Activated naive CD8-positive, alpha-beta T cell treated with anti-CD3 and anti-CD28 coated beads, Interleukin-2, amount 10 ng/mL, durations not matched to agents 7 days and 5 days (primary cell): ENCODE measurements around the gene FRMPD1. TPM values are rescaled to one million over a fixed set of nuclear protein-coding genes. Genes with fewer than 3 reads are reported as not detected.
"Not testable (repeated sequence)": the region's sequence is repeated elsewhere in the genome, so short reads cannot be mapped to it uniquely, and the experiment has no call there.

ENCODE experiments used
- ATAC-seq: fragments of 150-1000 bp; cut with Tn5 transposase; one replicate; pipeline ENCODE4 v1.10.0; 2021; ENCODE audit warnings: low read depth, moderate library complexity
- POLR2A ChIA-PET: fragments of 350-600 bp; sonication (Branson Sonifier 250); formaldehyde crosslinking; loops from one replicate; lab custom pipeline; 2021; ENCODE audit warnings: antibody characterized with exemption; lab: Charles Lee
- DNase-seq: peaks from one replicate; pipeline ENCODE4 v3.0.0; 2021
- H3K27ac Mint-ChIP-seq: one replicate; pipeline ENCODE4 v1.8.0; 2022; ENCODE audit warnings: mild to moderate bottlenecking, mixed read lengths
- H3K27me3 Mint-ChIP-seq: one replicate; pipeline ENCODE4 v1.8.0; 2022; ENCODE audit warnings: mild to moderate bottlenecking, moderate library complexity, mixed read lengths
- H3K36me3 Mint-ChIP-seq: one replicate; pipeline ENCODE4 v1.8.0; 2021; ENCODE audit warnings: mild to moderate bottlenecking, mixed read lengths
- H3K4me1 Mint-ChIP-seq: one replicate; pipeline ENCODE4 v1.8.0; 2021; ENCODE audit warnings: mixed read lengths
- H3K4me3 Mint-ChIP-seq: one replicate; pipeline ENCODE4 v1.8.0; 2022; ENCODE audit warnings: mild to moderate bottlenecking, moderate library complexity, mixed read lengths
- H3K9me3 Mint-ChIP-seq: one replicate; pipeline ENCODE4 v1.8.0; 2021; ENCODE audit warnings: mixed read lengths
- total RNA-seq, 2 experiments: library from RNA; stranded (reverse); gene quantifications; one replicate each; pipeline ENCODE4 v1.2.3, GENCODE V29; 2021

FRMPD1 gene
- total RNA-seq = not detected

- peaks cover 77% of the 10 kb centered on the region for H3K27me3 Mint-ChIP-seq
- peak within 1 kb of the TSS; percentile 68 for H3K4me3 Mint-ChIP-seq
- H3K4me1 Mint-ChIP-seq = peaks cover 6% of the 10 kb centered on the region
- POLR2A ChIA-PET = no interaction called here
- H3K9me3 Mint-ChIP-seq = no peaks in the 10 kb centered on the region
- ATAC-seq (peak; percentile 94), DNase-seq (peak; percentile 76)
- no peaks in the 10 kb centered on the region for H3K36me3 Mint-ChIP-seq
- H3K27ac Mint-ChIP-seq = no peak within 1 kb of the TSS
Observed at GRCh38 chr9:37650873-37651768, at the start of gene FRMPD1. Gene FRMPD1, plus strand, starts transcription at chr9:37650954. Its CDS starts 41,688 bp downstream, at chr9:37692642.

GRCh38 chr9:37602061-37602460, 48.7 kb upstream of the FRMPD1 start:
- peaks cover 37% of the 10 kb centered on the region for H3K27me3 Mint-ChIP-seq
- H3K4me1 Mint-ChIP-seq, H3K27ac Mint-ChIP-seq, H3K4me3 Mint-ChIP-seq, DNase-seq, ATAC-seq, H3K9me3 Mint-ChIP-seq, POLR2A ChIA-PET, H3K36me3 Mint-ChIP-seq: not testable (repeated sequence)

- DNase-seq (no peak), ATAC-seq (no peak)
- H3K27ac Mint-ChIP-seq = no peak overlapping the region
- no peaks in the 10 kb centered on the region for H3K4me1 Mint-ChIP-seq
- POLR2A ChIA-PET = no interaction called here
- no peaks in the 10 kb centered on the region for H3K36me3 Mint-ChIP-seq
- no peak overlapping the region for H3K4me3 Mint-ChIP-seq
- peaks cover 42% of the 10 kb centered on the region for H3K27me3 Mint-ChIP-seq
- H3K9me3 Mint-ChIP-seq = no peaks in the 10 kb centered on the region
Observed at GRCh38 chr9:37602817-37603216, 47.9 kb upstream of the FRMPD1 start.

- peaks cover 44% of the 10 kb centered on the region for H3K27me3 Mint-ChIP-seq
- no peak overlapping the region for H3K4me3 Mint-ChIP-seq
- POLR2A ChIA-PET = no interaction called here
- H3K36me3 Mint-ChIP-seq = no peaks in the 10 kb centered on the region
- no peaks in the 10 kb centered on the region for H3K9me3 Mint-ChIP-seq
- H3K4me1 Mint-ChIP-seq = no peaks in the 10 kb centered on the region
- no peak for DNase-seq
- no peak overlapping the region for H3K27ac Mint-ChIP-seq
- ATAC-seq = no peak
Observed at GRCh38 chr9:37604296-37604695, 46.5 kb upstream of the FRMPD1 start.

- no peak for DNase-seq
- H3K36me3 Mint-ChIP-seq = no peaks in the 10 kb centered on the region
- H3K27me3 Mint-ChIP-seq = peaks cover 34% of the 10 kb centered on the region
- POLR2A ChIA-PET = no interaction called here
- no peak overlapping the region for H3K4me3 Mint-ChIP-seq
- no peak for ATAC-seq
- no peaks in the 10 kb centered on the region for H3K4me1 Mint-ChIP-seq
- H3K9me3 Mint-ChIP-seq = no peaks in the 10 kb centered on the region
- H3K27ac Mint-ChIP-seq = no peak overlapping the region
Observed at GRCh38 chr9:37608250-37608649, 42.5 kb upstream of the FRMPD1 start.

GRCh38 chr9:37609735-37610397, 40.9 kb upstream of the FRMPD1 start:
- POLR2A ChIA-PET = no interaction called here
- no peaks in the 10 kb centered on the region for H3K36me3 Mint-ChIP-seq
- no peak overlapping the region for H3K4me3 Mint-ChIP-seq
- no peak for DNase-seq
- H3K27ac Mint-ChIP-seq = no peak overlapping the region
- ATAC-seq = no peak
- H3K27me3 Mint-ChIP-seq = peaks cover 25% of the 10 kb centered on the region
- no peaks in the 10 kb centered on the region for H3K9me3 Mint-ChIP-seq
- H3K4me1 Mint-ChIP-seq = no peaks in the 10 kb centered on the region

- no peaks in the 10 kb centered on the region for H3K4me1 Mint-ChIP-seq
- no peak for ATAC-seq
- no peak for DNase-seq
Observed at GRCh38 chr9:37611014-37611413, 39.7 kb upstream of the FRMPD1 start.

GRCh38 chr9:37611961-37612360, 38.8 kb upstream of the FRMPD1 start:
- POLR2A ChIA-PET = no interaction called here
- Mint-ChIP-seq H3K4me3 (no peak overlapping the region), H3K27ac (no peak overlapping the region), H3K36me3 (no peaks in the 10 kb centered on the region), H3K27me3 (peaks cover 17% of the 10 kb centered on the region), H3K9me3 (no peaks in the 10 kb centered on the region), H3K4me1 (no peaks in the 10 kb centered on the region)
- no peak for DNase-seq
- no peak for ATAC-seq

More at GRCh38 chr9:37611014-37611413, 39.7 kb upstream of the FRMPD1 start:
- Mint-ChIP-seq H3K4me3 (no peak overlapping the region), H3K27ac (no peak overlapping the region), H3K27me3 (peaks cover 24% of the 10 kb centered on the region), H3K36me3 (no peaks in the 10 kb centered on the region), H3K9me3 (no peaks in the 10 kb centered on the region)
- POLR2A ChIA-PET = no interaction called here

GRCh38 chr9:37617161-37617560, 33.6 kb upstream of the FRMPD1 start:
- DNase-seq = no peak
- H3K4me1 Mint-ChIP-seq = no peaks in the 10 kb centered on the region
- peaks cover 8% of the 10 kb centered on the region for H3K27me3 Mint-ChIP-seq
- H3K4me3 Mint-ChIP-seq = no peak overlapping the region
- H3K36me3 Mint-ChIP-seq = no peaks in the 10 kb centered on the region
- POLR2A ChIA-PET = no interaction called here
- no peak for ATAC-seq
- H3K27ac Mint-ChIP-seq = no peak overlapping the region
- no peaks in the 10 kb centered on the region for H3K9me3 Mint-ChIP-seq

- H3K36me3 Mint-ChIP-seq = no peaks in the 10 kb centered on the region
- no peaks in the 10 kb centered on the region for H3K4me1 Mint-ChIP-seq
- POLR2A ChIA-PET = no interaction called here
- DNase-seq (no peak), ATAC-seq (no peak)
- H3K27ac Mint-ChIP-seq = no peak overlapping the region
- H3K4me3 Mint-ChIP-seq = no peak overlapping the region
- H3K9me3 Mint-ChIP-seq = no peaks in the 10 kb centered on the region
- peaks cover 4% of the 10 kb centered on the region for H3K27me3 Mint-ChIP-seq
Observed at GRCh38 chr9:37617832-37618231, 32.9 kb upstream of the FRMPD1 start.

- Mint-ChIP-seq H3K9me3 (no peaks in the 10 kb centered on the region), H3K27me3 (peaks cover 9% of the 10 kb centered on the region), H3K4me3 (no peak overlapping the region), H3K4me1 (no peaks in the 10 kb centered on the region), H3K36me3 (no peaks in the 10 kb centered on the region), H3K27ac (no peak overlapping the region)
- DNase-seq (no peak), ATAC-seq (no peak)
- POLR2A ChIA-PET = no interaction called here
Observed at GRCh38 chr9:37618817-37619216, 31.9 kb upstream of the FRMPD1 start.

- H3K4me3 Mint-ChIP-seq = no peak overlapping the region
- H3K27ac Mint-ChIP-seq = no peak overlapping the region
- no peaks in the 10 kb centered on the region for H3K9me3 Mint-ChIP-seq
- DNase-seq = no peak
- no peaks in the 10 kb centered on the region for H3K4me1 Mint-ChIP-seq
- no peak for ATAC-seq
- H3K36me3 Mint-ChIP-seq = no peaks in the 10 kb centered on the region
- peaks cover 11% of the 10 kb centered on the region for H3K27me3 Mint-ChIP-seq
- POLR2A ChIA-PET = no interaction called here
Observed at GRCh38 chr9:37619806-37620205, 30.9 kb upstream of the FRMPD1 start.

- POLR2A ChIA-PET = no interaction called here
- Mint-ChIP-seq H3K27me3 (peaks cover 11% of the 10 kb centered on the region), H3K4me3 (no peak overlapping the region), H3K36me3 (no peaks in the 10 kb centered on the region), H3K27ac (no peak overlapping the region), H3K4me1 (no peaks in the 10 kb centered on the region), H3K9me3 (no peaks in the 10 kb centered on the region)
- ATAC-seq = no peak
- DNase-seq = no peak
Observed at GRCh38 chr9:37620396-37620795, 30.4 kb upstream of the FRMPD1 start.
